AG04450 (cell line): ENCODE data around the gene RPH3AL. TPM values are rescaled to one million over a fixed set of nuclear protein-coding genes. Genes with fewer than 3 reads are reported as not detected.
A peak's percentile ranks its signal among the peaks of the same experiment; 100 is the strongest.

Source experiments
- CTCF ChIA-PET: fragments of 300-600, 350-600 bp; formaldehyde crosslinking; extraction: SDS; loops from one replicate; lab custom pipeline; 2022; ENCODE audit warnings: antibody characterized with exemption, inconsistent platforms; lab: Charles Lee
- POLR2A ChIA-PET: fragments of 350-600 bp; formaldehyde crosslinking; extraction: SDS; loops from one replicate; lab custom pipeline; 2021; ENCODE audit warnings: antibody characterized with exemption, inconsistent platforms; lab: Yijun Ruan, JAX
- DNase-seq: peaks from one replicate; pipeline ENCODE4 v3.0.0-alpha.2; 2011; ENCODE audit warnings: low read depth, low spot score
- H3K27ac ChIP-seq: one replicate; pipeline ENCODE4 v1.5.1; 2012; ENCODE audit warnings: low read depth, low read length, control low read depth
- H3K27me3 ChIP-seq: one replicate; pipeline ENCODE4 v1.6.0; 2012; ENCODE audit warnings: low read length; ENCODE audit not compliant: control insufficient read depth, insufficient read depth
- H3K4me3 ChIP-seq: 2 replicates; pipeline ENCODE4 v1.5.1; 2011; ENCODE audit warnings: mild to moderate bottlenecking, low read depth, low read length, control low read depth
- H3K9me3 ChIP-seq: 2 replicates; pipeline ENCODE4 v1.5.1; 2012; ENCODE audit warnings: low read length; ENCODE audit not compliant: control insufficient read depth, insufficient read depth
- CTCF ChIP-seq: IDR thresholded peaks from 2 replicates; pipeline ENCODE4 v1.5.1; 2011; ENCODE audit warnings: low read depth, low read length, control low read depth, inconsistent platforms
- polyA plus RNA-seq: library from polyadenylated mRNA; depleted of rRNA; stranded (reverse); fragments of >200 nt; gene quantifications from 2 replicates; pipeline ENCODE4 v1.2.3, GENCODE V29; 2011

RPH3AL gene
- polyA plus RNA-seq, 1 experiment, result 1.3 TPM

- H3K27me3 ChIP-seq, result peaks cover 13% of the 10 kb centered on the region
- CTCF ChIA-PET, result interaction anchor here (0.6 to 1.9 kb wide), 8 partner anchors 8 to 364 kb away, joined by 3 to 16 read pairs (median 4); no protein-coding TSS in a partner anchor
- no peak for DNase-seq
- POLR2A ChIA-PET, result no interaction called here
- peak overlapping the region; percentile 48; the same call in 1 of the 2 replicates for H3K4me3 ChIP-seq
- peak; percentile 45 for TF ChIP-seq CTCF
- H3K9me3 ChIP-seq, result no peaks in the 10 kb centered on the region; the same call in 1 of the 2 replicates
- H3K27ac ChIP-seq, result no peak overlapping the region
Measured at GRCh38 chr17:386141-386876, 33.7 kb upstream of the RPH3AL start.

DNA sequence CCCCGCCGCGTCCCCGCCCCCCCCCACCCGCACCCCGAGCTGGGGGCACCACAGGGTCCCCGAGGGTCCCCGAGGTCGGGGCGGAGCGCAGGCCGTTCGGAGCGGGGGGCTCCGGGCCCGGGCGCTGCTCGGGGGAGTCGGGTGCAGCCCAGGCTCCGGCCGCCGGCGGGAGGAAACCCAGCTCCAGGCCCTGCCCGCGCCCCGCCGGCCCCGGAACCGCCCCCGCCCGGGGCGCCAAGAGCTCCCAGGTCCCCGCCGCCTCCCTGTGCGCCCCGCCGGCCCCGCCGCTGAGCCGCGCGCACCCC, 33.2 kb upstream of the RPH3AL start:
- Histone ChIP-seq H3K9me3 (no peaks in the 10 kb centered on the region; the same call in 1 of the 2 replicates), H3K27ac (no peak overlapping the region), H3K27me3 (peaks cover 13% of the 10 kb centered on the region), H3K4me3 (peak overlapping the region; percentile 48; the same call in 1 of the 2 replicates)
- DNase-seq, result no peak
- TF ChIP-seq CTCF, result no peak
- ChIA-PET CTCF (interaction anchor here (0.5 to 1.9 kb wide), 4 partner anchors 8 to 338 kb away, joined by 3 to 16 read pairs (median 4); no protein-coding TSS in a partner anchor), POLR2A (no interaction called here)

DNA sequence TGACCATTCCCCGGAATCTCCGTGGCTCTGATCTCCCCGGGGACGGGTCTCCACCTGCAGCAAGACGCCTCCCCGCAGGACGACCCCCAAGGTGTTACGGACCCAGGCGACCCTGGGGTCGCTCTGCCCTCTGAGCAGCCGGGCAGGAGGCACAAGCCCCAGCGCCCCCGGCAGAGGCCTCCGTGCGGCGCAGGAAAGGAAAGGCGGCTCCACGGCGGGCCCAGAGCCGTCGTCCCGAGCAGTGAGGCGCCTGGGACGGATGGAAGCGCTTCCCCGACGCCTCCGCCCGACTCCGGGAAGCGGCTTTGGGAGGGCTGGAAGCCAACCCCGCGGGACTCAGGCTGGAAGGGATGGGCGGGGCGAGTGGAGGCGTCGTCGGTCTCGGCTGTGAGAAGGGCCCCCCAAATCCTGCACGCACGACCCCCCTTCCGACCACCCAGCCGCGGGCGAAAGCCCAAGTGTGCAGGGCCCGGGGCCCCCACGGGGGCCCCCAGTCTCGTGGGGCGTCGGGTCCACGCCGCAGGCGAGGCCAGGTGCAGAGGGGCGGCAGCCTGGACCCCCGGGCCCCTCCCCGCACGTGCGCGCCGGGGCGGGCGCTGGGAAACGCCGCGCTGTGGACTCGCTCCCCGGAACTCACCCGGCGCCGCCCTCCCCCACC, 32.7 kb upstream of the RPH3AL start:
- no peak overlapping the region for H3K27ac ChIP-seq
- H3K9me3 ChIP-seq, result no peaks in the 10 kb centered on the region; the same call in 1 of the 2 replicates
- ChIA-PET CTCF (interaction anchor here (0.5 to 1.9 kb wide), 4 partner anchors 9 to 338 kb away, joined by 3 to 16 read pairs (median 4); no protein-coding TSS in a partner anchor), POLR2A (no interaction called here)
- peak overlapping the region; percentile 48; the same call in 1 of the 2 replicates for H3K4me3 ChIP-seq
- TF ChIP-seq CTCF, result no peak
- peaks cover 13% of the 10 kb centered on the region for H3K27me3 ChIP-seq
- DNase-seq, result no peak

GRCh38 chr17:384622-385177, 32.1 kb upstream of the RPH3AL start:
- ChIA-PET CTCF (no interaction called here), POLR2A (no interaction called here)
- Histone ChIP-seq H3K27ac (no peak overlapping the region), H3K27me3 (peaks cover 13% of the 10 kb centered on the region), H3K4me3 (0 out of 2 replicates have a peak overlapping the region, but pooled peaks have one; percentile 48), H3K9me3 (no peaks in the 10 kb centered on the region; the same call in 1 of the 2 replicates)
- no peak for DNase-seq
- no peak for TF ChIP-seq CTCF
